ENCODE measurements around the gene PDIA2.

DNA sequence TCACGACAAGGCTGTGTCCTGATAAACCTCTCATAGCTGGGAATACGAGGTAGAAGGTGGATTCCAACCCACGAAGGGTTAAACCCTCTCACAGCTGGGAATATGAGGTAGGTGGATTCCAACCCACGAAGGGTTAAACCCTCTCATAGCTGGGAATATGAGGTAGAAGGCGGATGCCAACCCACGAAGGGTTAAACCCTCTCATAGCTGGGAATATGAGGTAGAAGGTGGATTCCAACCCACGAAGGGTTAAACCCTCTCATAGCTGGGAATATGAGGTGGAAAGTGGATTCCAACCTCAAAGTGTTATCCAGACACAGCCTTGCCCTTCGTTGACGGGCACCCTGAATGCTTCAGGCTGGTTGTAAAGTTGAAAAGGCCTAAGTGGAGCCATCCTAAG, 38.6 kb downstream of the PDIA2 start:
- TF ChIP-seq, protein P1, sequence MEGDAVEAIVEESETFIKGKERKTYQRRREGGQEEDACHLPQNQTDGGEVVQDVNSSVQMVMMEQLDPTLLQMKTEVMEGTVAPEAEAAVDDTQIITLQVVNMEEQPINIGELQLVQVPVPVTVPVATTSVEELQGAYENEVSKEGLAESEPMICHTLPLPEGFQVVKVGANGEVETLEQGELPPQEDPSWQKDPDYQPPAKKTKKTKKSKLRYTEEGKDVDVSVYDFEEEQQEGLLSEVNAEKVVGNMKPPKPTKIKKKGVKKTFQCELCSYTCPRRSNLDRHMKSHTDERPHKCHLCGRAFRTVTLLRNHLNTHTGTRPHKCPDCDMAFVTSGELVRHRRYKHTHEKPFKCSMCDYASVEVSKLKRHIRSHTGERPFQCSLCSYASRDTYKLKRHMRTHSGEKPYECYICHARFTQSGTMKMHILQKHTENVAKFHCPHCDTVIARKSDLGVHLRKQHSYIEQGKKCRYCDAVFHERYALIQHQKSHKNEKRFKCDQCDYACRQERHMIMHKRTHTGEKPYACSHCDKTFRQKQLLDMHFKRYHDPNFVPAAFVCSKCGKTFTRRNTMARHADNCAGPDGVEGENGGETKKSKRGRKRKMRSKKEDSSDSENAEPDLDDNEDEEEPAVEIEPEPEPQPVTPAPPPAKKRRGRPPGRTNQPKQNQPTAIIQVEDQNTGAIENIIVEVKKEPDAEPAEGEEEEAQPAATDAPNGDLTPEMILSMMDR (IDR thresholded peaks at IDR 0.05): no peak
- no peak for TF ChIP-seq POLR2AphosphoS5 (IDR thresholded peaks at IDR 0.05)
